Embryonic facial prominence (tissue), 1 donor: ENCODE data around the gene U2AF1L4.

Experiments
- DNase-seq: peaks from one replicate; pipeline ENCODE4 v3.0.0-alpha.2; 2016; ENCODE audit errors: extremely low spot score

Gene U2AF1L4

GRCh38 chr19:35712567-35713505, 32.4 kb downstream of the U2AF1L4 start:
- no peak for DNase-seq

GRCh38 chr19:35710784-35711723, 34.2 kb downstream of the U2AF1L4 start:
- no peak for DNase-seq

- no peak for DNase-seq
These were observed 36.8 kb downstream of the U2AF1L4 start for GRCh38 chr19:35708391-35708790.

- no peak for DNase-seq
These were observed 41.0 kb downstream of the U2AF1L4 start, which contains the start of gene ZBTB32 for GRCh38 chr19:35704218-35704617. TSS of gene ZBTB32 (plus strand) at chr19:35704558. CDS start at chr19:35714627, 10,069 bp downstream.

- no peak for DNase-seq
These were observed 41.9 kb downstream of the U2AF1L4 start for GRCh38 chr19:35703343-35703742.

GRCh38 chr19:35702223-35703012, 42.8 kb downstream of the U2AF1L4 start:
- peak; percentile 87 for DNase-seq

GRCh38 chr19:35696835-35697234, 48.4 kb downstream of the U2AF1L4 start:
- DNase-seq, result no peak

- DNase-seq, result no peak
These were observed 49.3 kb downstream of the U2AF1L4 start for GRCh38 chr19:35695895-35696422.

GRCh38 chr19:35693835-35694599, 51.2 kb downstream of the U2AF1L4 start:
- DNase-seq, result no peak

GRCh38 chr19:35693422-35693821, 51.8 kb downstream of the U2AF1L4 start:
- DNase-seq, result no peak
